ENCODE data around the gene LRMDA. TPM values are rescaled to one million over a fixed set of nuclear protein-coding genes. Genes with fewer than 3 reads are reported as not detected.

Gene LRMDA
- total RNA-seq, 1 donor from 2014 or later: 1.8 TPM

DNA sequence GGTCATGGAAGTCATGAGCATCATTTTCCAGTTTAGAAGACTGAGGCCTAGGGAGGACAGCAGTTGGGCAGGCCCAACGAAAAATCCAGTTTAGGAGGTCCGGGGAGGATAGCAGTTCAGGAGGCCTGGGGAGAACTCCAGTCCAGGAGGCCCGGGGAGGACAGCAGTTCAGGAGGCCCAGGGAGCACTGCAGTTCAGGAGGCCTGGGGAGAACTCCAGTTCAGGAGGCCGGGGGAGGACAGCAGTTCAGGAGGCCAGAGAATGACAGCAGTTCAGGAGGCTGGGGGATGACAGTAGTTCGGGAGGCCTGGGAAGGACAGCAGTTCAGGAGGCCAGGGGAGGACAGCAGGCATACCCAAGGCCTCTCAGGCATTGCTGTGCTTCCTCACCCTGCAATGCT is 453.4 kb downstream of the LRMDA start:
- ATAC-seq: no peak

DNA sequence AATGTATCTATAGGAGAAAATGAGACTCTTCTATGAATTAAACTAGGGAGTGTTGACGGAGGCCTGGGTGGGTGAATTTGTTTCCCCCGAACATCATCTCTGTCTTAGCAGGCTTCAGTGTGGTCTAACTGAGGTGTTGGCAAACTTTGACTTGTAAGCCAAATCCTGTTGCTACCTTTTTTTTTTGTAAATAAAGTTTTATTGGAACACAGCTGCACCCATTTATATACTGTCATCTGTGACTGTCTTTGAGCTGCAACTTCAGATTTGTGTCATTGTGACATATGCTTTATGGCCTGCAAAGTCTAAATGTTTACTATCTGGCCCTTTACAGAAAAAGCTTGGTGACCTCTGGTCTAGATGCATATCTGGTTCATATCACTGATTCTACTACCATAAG is 455.9 kb downstream of the LRMDA start:
- ATAC-seq: no peak

DNA sequence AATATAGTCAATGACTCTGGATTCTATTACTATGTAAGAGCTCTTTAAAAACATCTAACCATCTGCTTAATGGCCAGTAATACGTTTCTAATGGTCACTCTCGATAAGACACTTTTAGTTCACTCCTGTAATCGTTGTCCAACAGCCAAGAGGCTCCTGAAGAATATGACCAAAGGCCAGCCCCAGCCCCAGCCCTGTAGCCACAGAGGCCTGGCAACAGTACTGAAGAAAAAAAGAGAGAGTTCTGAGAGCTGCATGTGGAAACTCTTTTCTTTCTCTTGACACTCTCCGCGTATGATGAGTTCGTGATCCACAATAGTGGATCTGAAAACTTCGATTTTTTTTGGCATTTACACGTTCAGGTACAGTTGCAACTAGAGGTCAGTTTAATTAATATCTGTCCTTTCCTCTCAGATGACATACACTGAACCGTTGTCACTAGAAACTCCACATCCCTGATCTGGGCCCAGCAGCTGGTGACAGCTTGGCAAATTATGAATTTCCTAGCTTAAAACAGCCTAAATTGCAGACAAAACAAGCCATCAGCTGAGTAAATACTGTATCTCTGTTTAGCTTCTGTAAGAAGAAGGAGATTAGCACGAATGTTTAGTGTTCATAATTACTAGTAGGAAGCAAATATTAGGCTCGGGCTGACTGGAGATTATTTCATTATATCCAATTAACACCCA is 456.7 kb downstream of the LRMDA start:
- ATAC-seq: no peak

DNA sequence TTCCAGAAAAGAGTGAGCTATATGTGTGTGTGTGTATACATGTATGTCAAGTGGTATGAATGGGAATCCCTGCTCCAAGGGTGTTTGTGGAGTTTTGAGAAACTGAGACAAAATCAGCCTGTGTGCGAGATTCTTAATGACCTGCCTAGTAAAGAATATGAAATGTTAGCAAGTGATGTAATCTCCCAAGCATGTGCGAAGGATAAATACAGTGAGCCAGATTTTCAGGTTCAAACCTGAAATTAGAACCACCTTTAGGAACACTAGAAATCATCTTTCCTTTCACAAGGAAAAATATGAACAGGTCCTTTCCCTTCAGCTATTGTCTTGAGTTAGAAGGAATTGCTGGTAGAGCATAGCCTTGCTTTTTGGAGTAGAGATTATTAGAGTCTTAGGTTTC is 457.6 kb downstream of the LRMDA start:
- ATAC-seq: no peak

DNA sequence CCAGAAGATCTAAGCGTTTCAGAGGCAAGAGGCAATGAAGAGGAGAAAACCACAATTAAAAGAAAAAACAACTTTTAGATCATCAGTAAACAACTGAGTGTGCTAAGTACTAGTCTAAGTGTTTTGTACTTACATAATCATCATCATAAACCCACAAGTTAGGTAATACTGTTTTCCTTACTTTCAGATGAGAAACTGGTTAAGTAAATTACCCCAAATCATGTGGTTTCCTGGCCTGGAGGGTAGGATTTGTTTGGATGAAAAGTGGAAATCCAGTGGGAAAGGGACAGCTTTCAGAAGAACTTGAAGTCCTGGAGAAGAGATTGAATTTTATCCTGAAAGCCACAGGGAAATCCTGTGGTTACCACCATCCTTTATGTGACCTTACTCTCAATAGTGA is 463.3 kb downstream of the LRMDA start:
- ATAC-seq: no peak

DNA sequence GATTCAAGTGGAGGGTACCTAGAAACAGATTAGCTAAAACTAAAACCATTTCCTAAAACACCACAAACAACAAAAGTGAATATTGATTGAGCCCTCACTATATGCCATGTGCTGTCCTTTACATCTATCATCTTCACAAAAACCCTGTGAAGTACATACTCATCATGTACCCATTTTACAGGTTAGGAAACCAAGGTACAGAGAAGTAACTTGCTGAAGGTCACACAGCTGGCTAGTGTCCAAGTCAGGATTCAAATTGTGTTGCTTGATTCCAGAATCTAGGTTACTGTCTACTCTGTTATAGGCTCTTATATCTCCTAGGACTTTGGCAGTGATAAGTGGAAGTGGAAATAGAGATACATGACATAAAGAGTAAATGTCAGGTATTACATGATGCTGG is 463.8 kb downstream of the LRMDA start:
- ATAC-seq: no peak

DNA sequence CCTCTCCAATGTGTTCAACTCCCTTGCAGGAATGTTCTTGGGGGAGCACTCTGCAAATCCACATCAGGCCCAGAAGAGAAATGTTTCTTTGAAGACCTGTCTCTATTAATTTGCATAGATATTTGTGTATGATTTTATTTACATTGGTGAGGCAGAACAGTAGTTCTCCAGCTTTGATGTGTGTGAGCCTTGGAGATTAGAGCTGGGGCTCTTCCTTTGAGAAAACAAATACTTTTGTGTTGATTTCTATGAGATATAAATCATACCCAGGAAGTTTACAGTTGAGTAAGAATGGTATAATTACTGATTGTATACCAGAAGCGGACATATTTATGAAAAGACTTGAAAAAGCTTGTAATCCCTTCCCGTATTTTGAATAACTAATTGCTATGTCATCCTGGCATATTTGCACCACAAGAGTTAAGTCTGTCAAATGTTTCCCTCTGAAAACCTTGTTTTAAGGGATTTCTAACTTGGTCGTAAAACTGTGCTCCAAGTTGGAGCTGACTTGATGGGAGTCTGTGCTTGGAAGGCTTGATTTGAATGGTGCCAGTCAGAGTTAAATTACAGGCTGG is 468.5 kb downstream of the LRMDA start:
- no peak for ATAC-seq

DNA sequence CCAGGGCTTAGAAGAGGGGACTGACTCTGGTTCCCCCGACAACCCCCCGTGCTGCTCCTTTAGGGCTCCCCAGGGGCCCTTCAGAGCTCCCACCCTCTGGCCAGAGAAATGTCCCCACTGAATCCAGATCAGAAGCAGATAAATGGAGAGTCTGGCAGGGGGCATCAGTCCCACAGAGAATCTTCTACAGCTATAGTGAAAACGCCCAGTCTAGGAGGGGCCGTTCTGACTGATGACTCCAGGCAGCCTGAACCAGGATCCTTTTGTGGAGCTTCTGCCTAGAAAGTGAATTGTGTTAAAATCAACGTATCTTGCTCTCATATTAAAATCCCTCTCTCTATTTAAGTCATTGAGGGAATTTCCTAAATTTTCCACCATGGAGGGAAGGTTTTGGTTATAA is 471.4 kb downstream of the LRMDA start:
- no peak for ATAC-seq

DNA sequence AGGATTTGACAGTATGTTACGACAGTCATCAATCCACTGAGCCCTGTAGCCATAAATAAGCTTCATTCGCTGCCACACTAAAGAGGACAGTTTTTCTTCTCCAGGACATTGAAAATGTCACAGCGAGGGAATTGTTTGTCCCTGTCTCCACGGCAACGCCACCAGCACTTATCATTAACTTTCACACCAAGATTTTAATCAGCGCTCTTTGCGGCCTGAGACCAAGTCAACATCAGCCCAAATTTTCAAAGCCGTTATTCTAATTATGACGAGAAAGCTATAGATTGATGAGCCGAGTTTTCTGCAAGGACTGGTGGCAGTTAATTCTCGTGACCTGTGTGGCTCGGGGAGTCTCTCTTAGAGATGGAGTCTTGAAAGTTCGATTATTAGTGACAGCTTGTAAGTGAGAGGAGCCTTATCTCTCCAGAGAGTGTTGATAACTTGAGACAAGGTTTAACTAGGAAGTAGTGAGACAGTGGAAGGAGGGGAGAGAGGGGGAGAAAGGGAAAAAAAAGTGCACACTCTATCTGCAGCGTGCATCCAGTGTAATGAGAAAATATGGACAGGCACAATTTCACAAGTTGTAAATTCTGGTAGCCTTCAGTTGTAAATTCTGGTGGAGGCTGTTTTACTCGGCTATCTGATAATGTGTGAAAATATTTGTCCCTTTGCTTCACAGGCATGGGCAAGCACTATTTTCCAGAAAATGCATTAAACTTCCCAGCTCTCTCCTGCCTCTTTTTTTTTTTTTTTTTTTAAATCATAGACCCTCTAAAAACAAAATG is 473.3 kb downstream of the LRMDA start:
- ATAC-seq: no peak

DNA sequence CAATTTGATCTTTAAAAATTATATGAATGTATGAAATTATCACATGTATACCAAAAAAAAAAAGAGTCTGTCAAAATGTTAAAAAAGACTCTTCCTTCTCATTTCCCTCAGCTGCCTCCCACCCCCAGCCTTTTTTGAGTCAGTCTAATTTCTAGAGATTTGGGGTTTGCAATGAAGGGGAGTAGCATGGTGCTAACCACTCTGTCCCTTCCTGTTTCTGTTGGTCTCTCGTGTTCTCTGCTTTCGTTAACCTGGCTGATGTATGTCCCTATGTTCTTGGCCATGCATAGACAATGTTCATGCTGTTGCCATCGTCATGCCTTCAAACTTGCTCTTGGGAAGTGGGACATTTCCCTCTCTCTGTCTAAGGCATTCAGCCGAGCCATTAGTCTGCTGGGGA is 474.1 kb downstream of the LRMDA start:
- ATAC-seq: no peak

DNA sequence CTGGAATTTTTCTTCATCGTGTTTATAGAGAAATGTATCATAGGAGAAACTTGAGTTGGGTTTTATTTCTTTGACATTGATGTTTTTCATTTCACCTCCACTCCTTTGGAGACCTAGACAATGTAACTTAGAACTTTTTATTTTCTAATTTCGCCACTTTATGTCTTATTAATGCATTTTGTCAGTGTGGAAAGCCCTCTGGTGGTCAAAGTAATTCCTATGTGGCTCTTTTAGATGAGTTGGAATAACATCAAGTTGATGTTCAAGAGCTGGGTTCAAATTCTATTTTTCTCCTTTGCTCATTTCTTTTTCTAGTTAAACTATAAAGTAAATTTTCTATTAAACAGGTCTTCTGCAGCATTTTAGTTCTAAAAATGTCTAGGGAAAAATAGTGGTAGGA is 478.6 kb downstream of the LRMDA start:
- ATAC-seq: no peak

DNA sequence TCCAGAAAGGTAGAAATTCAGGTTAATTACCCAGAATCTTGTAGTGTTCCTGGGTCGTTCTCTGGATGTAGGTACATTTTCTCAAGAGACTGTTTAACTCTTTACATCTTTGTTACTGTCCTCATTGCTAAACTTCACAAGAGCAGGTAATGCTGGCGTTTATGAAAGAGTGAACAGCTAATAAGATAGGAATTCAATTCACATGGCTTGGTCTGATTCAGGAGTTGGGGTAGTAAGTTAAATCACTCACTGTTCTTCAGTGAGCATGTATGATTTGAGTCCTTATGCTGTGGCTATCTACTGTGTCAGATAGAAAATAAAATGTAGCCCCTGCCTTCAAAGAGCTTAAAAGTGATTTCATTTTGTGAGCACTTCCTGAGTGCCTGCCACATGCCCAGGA is 480.0 kb downstream of the LRMDA start:
- no peak for ATAC-seq

DNA sequence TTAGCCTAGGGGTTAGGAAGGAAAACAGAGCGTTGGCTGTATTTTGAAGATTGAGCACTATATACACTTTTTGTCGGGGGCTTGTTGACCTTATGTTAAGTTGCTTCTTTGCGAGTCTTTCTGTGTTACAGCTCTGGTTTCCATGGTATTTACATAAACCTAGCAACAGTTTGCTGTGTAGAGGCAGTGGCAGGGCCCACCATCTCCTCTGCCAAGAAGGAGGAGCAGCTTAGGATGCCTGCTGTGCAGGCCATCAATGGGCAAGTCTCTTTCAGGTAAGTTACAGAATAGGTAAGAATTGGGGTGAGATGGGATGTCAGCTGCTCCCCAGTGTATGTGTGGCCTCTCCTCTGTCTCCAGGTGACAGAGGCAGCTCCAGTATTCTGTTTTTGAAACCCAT is 485.5 kb downstream of the LRMDA start:
- no peak for ATAC-seq

DNA sequence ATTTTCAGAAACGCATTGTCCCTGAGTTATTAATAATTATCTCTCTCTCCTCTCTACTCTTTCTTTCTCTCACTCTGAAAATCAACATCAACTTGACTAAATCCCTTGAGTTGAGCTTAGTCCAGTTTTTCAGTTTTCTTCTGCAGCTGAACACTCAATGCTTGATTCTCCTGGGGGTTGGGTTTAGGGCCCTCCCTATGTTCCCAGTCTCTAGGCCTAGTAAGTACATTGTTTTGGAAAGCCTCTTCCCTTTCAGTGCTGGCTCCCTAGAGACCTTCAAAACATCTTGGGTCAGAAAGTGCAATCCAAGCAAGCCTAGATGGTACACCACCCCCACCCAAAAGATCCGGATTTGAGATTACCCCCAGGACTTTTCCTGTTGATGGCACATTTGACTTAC is 488.5 kb downstream of the LRMDA start:
- ATAC-seq: no peak

DNA sequence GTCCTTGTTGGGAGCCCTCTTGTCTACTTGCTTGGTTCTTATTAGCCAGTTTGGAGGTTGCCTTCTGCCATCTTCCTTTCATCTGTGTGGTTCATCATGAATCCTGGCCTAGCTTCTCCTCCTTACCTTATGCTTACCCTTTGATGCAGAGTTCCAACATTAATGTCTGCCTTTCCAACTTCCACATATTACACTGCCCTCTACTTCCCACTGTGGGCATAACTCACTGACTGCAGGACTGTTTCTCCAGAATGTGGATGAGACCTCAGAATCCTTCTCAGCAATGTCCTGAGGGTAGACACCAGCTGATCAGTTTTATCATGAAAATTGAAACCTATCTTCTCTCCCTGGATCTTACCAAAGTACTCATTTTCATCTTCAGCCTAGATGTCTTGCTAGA is 491.0 kb downstream of the LRMDA start:
- peak; percentile 47 for ATAC-seq

DNA sequence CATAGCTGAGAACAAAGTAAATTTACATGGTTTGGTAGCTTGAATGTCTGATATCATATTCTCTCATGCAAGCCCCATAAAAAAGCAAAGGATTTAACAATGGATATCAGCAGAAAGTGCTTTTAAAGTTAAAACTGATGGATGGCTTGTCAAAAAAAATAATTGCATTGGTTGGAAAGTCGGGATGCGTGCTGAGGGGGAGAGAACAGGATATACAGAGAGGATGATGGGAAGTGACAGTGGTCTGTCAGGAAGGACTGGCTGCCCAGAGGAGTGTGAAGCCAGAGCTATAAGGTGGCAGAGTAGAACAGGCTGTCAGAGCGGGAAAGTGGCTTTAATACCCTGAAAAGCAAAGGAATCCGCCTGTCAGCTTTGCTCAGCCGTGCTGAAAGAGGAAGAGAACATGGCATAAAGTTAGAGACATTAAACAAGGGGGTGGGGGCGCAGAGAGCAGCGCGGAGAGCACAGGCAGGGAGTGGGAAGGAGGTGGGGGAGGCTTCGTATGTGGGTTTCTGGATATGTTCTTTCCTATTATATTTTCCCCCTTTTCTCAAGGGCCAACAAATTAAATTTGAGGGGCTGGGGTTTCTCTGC is 493.0 kb downstream of the LRMDA start:
- no peak for ATAC-seq

DNA sequence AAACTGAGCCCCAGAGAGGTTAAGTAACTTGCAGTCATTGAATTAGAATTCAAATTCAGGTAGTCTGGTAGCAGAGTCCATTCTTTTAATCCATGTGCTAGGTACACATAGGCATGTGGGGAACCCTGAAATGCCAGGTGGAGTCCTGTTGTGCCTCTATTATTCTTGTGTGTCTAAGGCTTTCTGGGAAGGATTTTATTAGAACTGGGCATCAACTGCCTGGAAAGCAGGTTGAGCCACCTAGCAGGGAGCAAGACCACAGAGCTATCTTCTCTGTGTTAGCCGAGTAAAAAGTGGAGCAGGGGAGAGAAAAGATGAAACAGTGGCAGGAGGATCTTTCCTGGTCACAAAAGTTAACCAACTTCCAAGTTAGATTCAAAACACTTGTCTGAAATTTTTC is 494.6 kb downstream of the LRMDA start:
- ATAC-seq: no peak

DNA sequence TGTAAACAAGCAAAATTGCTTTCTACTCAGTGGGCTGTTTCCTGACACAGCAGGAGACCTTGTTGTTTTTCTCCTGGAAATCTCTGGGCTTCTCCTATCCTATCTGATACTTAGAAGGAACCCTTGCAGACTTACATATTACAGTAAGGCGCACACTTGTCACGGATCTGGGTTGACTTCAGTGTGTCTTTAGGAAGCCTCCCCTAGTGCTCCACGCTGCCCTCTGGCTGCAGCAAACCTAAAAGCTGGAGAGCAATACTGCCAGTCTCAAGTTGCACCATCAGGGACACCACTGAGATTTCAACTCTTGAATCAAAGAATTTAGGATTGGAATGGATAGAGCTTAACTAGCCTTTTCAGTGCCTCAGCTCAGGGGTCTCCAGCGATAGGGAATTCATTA is 495.3 kb downstream of the LRMDA start:
- ATAC-seq: peak; percentile 77

DNA sequence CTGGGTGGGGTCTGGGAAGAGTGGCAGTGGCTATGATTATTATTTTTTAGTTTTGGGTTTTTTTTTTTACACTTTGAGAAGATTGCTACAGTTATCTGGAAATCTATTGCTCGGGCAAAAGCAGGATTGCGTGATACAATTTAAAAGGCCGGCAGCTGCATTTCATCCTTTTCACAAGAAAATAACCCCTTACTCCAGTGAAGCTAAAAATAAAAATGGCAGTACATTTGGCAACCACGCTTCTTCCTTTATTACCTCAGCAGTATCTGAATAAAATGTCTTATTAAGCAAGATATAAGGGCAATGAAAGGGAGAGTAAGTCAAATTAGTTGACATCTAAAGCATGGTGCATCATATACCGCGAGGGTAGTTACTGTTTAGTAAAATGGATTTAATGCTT is 496.8 kb downstream of the LRMDA start:
- ATAC-seq: no peak

DNA sequence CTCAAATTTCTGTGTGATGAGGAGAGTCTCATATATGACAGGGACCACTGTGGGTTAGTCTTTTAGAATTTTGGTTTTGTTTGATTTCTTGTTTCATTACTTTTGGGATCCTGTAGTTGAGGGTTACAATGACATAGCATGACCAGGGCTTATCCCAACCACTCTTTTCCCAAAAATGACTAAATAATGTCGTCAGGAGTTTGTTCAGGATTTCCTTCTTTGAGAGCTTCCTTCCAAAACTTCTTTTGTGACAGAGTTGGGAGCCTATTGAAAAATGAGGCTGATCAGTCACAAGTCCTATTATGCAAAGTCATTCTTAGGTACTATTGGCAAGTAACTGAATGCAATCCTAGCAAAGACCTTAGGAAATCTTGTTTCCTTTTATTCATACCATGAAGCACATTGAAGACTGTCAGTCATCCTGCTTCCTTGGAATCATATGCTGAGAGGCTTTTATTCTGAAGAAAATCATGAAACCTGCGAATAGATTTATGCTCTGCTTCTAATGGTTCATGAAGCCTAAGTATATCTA is 498.3 kb downstream of the LRMDA start:
- ATAC-seq: no peak

DNA sequence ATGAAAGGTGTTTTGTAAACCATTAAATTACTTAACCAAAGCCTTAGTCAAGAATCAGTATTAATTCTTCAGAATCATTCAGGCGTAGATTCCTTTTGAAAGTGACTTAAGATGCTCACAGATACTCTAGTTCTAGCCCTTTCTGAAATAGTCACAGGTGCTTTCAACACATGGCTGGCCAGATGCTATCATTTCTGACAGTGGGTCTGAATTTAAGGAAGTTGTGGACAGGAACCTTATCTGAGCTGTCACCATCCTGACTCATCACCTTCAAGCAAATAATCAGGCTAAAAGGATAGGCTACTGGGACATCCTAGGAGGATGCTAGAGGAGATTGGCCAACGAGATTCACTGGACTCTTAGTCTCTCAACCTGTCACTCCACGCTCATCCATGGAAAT is 501.5 kb downstream of the LRMDA start:
- no peak for ATAC-seq

DNA sequence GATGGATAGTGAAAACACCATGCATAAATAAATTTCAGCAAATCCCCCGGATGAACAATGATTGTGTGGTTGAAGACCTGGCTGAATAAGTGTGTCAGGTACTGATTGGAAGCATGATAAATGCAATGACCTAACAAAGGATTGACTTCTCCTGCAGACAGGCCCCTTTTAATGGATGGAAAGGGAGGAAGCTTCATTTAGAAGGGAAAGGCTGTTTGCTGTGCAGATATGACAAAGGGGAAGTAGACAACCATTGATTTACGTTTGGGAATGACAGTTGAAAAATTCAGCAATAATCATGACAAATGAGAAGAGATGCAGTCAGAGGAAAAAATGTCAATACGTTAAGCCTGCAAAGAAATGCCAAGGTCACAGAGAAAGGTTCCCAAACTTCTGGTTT is 503.8 kb downstream of the LRMDA start:
- ATAC-seq: no peak

DNA sequence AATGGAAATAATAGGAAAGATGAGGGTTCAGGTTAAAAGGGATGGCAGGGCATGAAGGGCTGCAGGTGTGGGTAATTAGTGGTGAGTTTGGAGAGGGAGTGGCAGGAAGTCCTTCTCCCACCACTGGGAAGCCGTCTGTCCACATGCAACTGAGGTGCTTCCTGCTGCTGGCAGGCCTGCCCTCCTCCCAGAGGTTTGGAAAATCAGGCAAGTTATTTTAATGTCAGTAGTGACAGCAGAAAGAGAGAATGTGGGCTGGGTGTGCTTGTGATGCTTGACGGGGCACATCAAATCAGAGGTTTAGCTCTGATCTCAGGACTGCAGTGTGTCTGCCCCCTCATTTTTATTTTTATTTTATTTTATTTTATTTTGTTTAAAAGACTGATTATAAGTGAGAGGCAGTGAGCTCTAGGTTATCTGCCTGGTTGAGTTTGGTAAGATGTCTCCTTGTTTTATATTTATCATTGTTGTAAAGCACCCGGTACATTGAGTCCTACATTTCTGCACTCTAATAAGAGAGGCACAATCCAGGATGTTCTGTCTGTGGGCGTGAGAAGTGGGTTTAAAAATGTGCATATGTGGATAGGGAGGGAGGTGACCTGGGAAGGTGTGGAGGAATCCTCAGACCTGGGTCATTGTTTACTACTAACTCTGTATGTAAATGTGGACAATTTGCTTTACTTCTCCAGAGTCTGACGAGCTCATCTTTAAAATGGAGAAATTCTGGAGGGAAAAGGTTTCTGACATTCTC is 504.4 kb downstream of the LRMDA start:
- no peak for ATAC-seq

Data from esophagus mucosa (tissue), 1 donor.